MCF 10A (cell line): ENCODE data around the gene SMG6. TPM values are rescaled to one million over a fixed set of nuclear protein-coding genes. Genes with fewer than 3 reads are reported as not detected.

Experiments used
- BruUV-seq: library from RNA; stranded (reverse); fragments of 400-500 nt; replicated peaks from 2 replicates; lab custom pipeline; 2021; lab: Mats Ljungman, UMichigan
- CTCF ChIA-PET: fragments of 300-600 bp; sonication (Branson Sonifier 250); formaldehyde crosslinking; extraction: SDS; loops from one replicate; lab custom pipeline; 2021; ENCODE audit warnings: antibody characterized with exemption, inconsistent platforms; lab: Yijun Ruan, JAX
- POLR2A ChIA-PET: fragments of 300-600, 350-650 bp; sonication (Branson Sonifier 250); formaldehyde crosslinking; extraction: SDS; loops from one replicate; lab custom pipeline; 2020; ENCODE audit warnings: antibody characterized with exemption, inconsistent platforms; lab: Yijun Ruan, JAX
- DNase-seq: peaks from one replicate; pipeline ENCODE4 v3.0.0-alpha.2; 2018; ENCODE audit not compliant: unreplicated experiment
- H3K27ac Mint-ChIP-seq: one replicate; pipeline ENCODE4 v1.8.0; 2022; ENCODE audit warnings: mild to moderate bottlenecking, low read depth, mixed read lengths; ENCODE audit not compliant: unreplicated experiment
- H3K27me3 Mint-ChIP-seq: one replicate; pipeline ENCODE4 v1.8.0; 2022; ENCODE audit warnings: mixed read lengths; ENCODE audit not compliant: insufficient read depth, unreplicated experiment
- H3K36me3 Mint-ChIP-seq: one replicate; pipeline ENCODE4 v1.8.0; 2022; ENCODE audit warnings: mild to moderate bottlenecking, moderate library complexity, mixed read lengths; ENCODE audit not compliant: insufficient read depth, unreplicated experiment
- H3K4me1 Mint-ChIP-seq: one replicate; pipeline ENCODE4 v1.8.0; 2022; ENCODE audit warnings: mixed read lengths; ENCODE audit not compliant: insufficient read depth, unreplicated experiment
- H3K4me3 Mint-ChIP-seq: one replicate; pipeline ENCODE4 v1.8.0; 2022; ENCODE audit warnings: mild to moderate bottlenecking, moderate library complexity, mixed read lengths; ENCODE audit not compliant: unreplicated experiment
- H3K9me3 Mint-ChIP-seq: one replicate; pipeline ENCODE4 v1.8.0; 2022; ENCODE audit warnings: mixed read lengths; ENCODE audit not compliant: unreplicated experiment
- intact Hi-C: fragments of 100-400 bp; cut with micrococcal nuclease; formaldehyde crosslinking; loops from 2 replicates; pipeline ENCODE4 v1.14.1; 2022
- total RNA-seq: library from RNA; stranded (reverse); gene quantifications from 2 replicates; pipeline ENCODE4 v1.2.3, GENCODE V29; 2022
- TF ChIP-seq, protein P1 (sequence below): fragments of 200-600 bp; IDR thresholded peaks from one replicate; pipeline ENCODE4 v1.8.0; 2022; ENCODE audit warnings: antibody characterized with exemption, mild to moderate bottlenecking; ENCODE audit not compliant: unreplicated experiment

The SMG6 gene
- total RNA-seq, 1 experiment from 2014 or later = 17.0 TPM

DNA sequence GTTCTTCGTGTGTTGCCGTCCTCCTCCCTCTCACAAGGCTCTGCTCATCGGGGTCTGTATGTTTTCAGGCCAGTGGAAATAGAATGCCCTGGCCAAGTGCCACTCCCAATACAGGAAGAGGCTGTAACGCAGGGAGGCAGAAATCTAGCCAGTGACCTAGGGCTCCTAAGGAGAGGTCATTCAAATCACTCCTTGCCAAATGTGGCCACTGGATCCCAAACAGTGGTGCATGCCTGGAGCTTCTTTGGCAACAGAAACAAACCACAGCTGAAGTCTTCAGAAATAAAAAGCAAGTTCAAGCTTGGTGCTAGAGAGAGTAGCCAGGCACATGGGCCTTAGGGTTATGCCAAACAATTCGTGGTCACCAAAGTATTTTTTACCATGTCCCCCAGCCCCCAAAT lies 66.1 kb downstream of the SMG6 start:
- intact Hi-C loops = no loop called here
- BruUV-seq = no TSS peak
- Mint-ChIP-seq H3K36me3 (peaks cover 57% of the 10 kb centered on the region), H3K27me3 (no peaks in the 10 kb centered on the region), H3K4me3 (no peak overlapping the region), H3K9me3 (no peaks in the 10 kb centered on the region), H3K4me1 (peaks cover 14% of the 10 kb centered on the region), H3K27ac (no peak overlapping the region)
- ChIA-PET POLR2A (interaction anchor here (0.5 to 0.9 kb wide), 3 partner anchors 153 to 437 kb away, joined by 3 read pairs; no protein-coding TSS in a partner anchor), CTCF (interaction anchor here (0.7 to 2.6 kb wide), 2 partner anchors 8 kb away, joined by 3 to 11 read pairs; no protein-coding TSS in a partner anchor)
- TF ChIP-seq, protein P1, sequence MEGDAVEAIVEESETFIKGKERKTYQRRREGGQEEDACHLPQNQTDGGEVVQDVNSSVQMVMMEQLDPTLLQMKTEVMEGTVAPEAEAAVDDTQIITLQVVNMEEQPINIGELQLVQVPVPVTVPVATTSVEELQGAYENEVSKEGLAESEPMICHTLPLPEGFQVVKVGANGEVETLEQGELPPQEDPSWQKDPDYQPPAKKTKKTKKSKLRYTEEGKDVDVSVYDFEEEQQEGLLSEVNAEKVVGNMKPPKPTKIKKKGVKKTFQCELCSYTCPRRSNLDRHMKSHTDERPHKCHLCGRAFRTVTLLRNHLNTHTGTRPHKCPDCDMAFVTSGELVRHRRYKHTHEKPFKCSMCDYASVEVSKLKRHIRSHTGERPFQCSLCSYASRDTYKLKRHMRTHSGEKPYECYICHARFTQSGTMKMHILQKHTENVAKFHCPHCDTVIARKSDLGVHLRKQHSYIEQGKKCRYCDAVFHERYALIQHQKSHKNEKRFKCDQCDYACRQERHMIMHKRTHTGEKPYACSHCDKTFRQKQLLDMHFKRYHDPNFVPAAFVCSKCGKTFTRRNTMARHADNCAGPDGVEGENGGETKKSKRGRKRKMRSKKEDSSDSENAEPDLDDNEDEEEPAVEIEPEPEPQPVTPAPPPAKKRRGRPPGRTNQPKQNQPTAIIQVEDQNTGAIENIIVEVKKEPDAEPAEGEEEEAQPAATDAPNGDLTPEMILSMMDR = no peak
- peak; percentile 46 for DNase-seq

- DNase-seq = no peak
- no peak overlapping the region for H3K27ac Mint-ChIP-seq
- no peaks in the 10 kb centered on the region for H3K9me3 Mint-ChIP-seq
- H3K27me3 Mint-ChIP-seq = no peaks in the 10 kb centered on the region
- H3K4me1 Mint-ChIP-seq = peaks cover 12% of the 10 kb centered on the region
- TF ChIP-seq, protein P1 = no peak
- CTCF ChIA-PET = interaction anchor here (0.6 to 2.6 kb wide), 2 partner anchors 9 to 10 kb away, joined by 3 to 11 read pairs; no protein-coding TSS in a partner anchor
- no TSS peak for BruUV-seq
- no peak overlapping the region for H3K4me3 Mint-ChIP-seq
- peaks cover 55% of the 10 kb centered on the region for H3K36me3 Mint-ChIP-seq
- POLR2A ChIA-PET = no interaction called here
- intact Hi-C loops = no loop called here
These were observed 67.7 kb downstream of the SMG6 start for GRCh38 chr17:2235792-2236366.

DNA sequence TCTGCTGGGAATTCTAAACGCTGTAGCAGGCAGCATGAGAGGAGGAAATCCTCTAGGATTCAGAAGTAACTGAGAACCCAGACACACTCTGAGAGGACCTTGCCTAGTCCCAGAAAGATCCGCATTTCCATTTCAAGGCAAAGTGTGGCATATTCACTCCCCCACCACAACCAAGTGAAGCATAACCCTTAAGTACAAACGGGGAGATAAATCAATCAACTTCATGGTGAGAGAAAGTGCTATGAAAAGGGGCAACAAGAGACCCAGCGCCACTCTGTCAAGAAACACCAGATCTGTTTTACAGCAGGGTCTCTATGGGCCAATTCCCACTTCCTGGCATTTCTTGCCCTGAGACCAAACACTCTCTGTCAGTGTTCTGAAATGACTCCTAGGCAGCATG lies 68.3 kb downstream of the SMG6 start:
- TF ChIP-seq, protein P1 = no peak
- intact Hi-C loops = no loop called here
- Mint-ChIP-seq H3K27ac (no peak overlapping the region), H3K36me3 (peaks cover 56% of the 10 kb centered on the region), H3K4me3 (no peak overlapping the region), H3K9me3 (no peaks in the 10 kb centered on the region), H3K4me1 (peaks cover 6% of the 10 kb centered on the region), H3K27me3 (no peaks in the 10 kb centered on the region)
- CTCF ChIA-PET = interaction anchor here (0.6 to 2.6 kb wide), 4 partner anchors 8 to 10 kb away, joined by 3 to 11 read pairs (median 4); no protein-coding TSS in a partner anchor
- no peak for DNase-seq
- no TSS peak for BruUV-seq
- POLR2A ChIA-PET = no interaction called here

DNA sequence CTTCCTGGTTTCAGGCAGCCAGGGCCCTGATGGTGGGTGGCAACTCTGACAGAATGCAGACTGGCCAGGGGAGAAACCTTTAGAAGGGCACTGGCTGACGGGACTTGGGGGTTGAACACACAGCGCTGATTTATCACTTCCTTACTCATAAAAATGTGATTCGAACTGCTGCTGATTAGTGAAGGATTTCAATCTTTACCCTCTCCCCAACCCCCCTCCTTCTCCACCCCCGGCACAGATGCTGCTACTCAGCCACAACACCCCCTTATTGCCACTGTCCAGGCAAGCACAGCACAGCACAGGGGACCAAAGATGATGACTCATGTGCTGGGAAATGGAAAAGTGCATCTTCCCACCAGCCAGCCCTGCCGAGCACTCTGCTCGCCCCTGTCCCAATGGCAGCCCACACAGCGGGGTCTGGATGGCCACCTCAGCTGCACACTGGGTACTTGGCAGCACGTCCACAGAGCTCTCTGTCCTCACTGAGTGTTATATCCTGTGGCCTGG lies 70.1 kb downstream of the SMG6 start:
- Mint-ChIP-seq H3K4me1 (no peaks in the 10 kb centered on the region), H3K9me3 (no peaks in the 10 kb centered on the region), H3K27me3 (no peaks in the 10 kb centered on the region), H3K27ac (no peak overlapping the region), H3K36me3 (peaks cover 54% of the 10 kb centered on the region), H3K4me3 (no peak overlapping the region)
- TF ChIP-seq, protein P1 = no peak
- intact Hi-C loops = no loop called here
- CTCF ChIA-PET = interaction anchor here (1.6 kb wide), 1 partner anchor 11 kb away, joined by 5 read pairs; no protein-coding TSS in a partner anchor
- POLR2A ChIA-PET = interaction anchor here (0.7 kb wide), 2 partner anchors 11 to 45 kb away, joined by 3 read pairs; no protein-coding TSS in a partner anchor
- DNase-seq = peak; percentile 36
- no TSS peak for BruUV-seq
